Thoracic aorta (tissue), 2 donors: Measurements from ENCODE around the gene MAP6. TPM values are rescaled to one million over a fixed set of nuclear protein-coding genes. Genes with fewer than 3 reads are reported as not detected.

Experiments used
- ATAC-seq: fragments of 150-250 bp; one replicate; pipeline ENCODE4 v1.8.0; 2017; ENCODE audit warnings: low read depth; ENCODE audit not compliant: insufficient number of reproducible peaks, low FRiP score
- DNase-seq: peaks from one replicate; pipeline ENCODE4 v3.0.0-alpha.2; 2020; ENCODE audit warnings: low spot score
- H3K27ac ChIP-seq, 2 donors: fragments of 200-600 bp; sonication (generic); 1 replicate in 1 of 2; 2 replicates in 1 of 2; pipeline ENCODE4 v1.5.1; 2016; ENCODE audit warnings: mild to moderate bottlenecking in 2 of 2, moderate library complexity in 2 of 2
- H3K27me3 ChIP-seq: fragments of 200-600 bp; sonication (generic); replicated peaks from 2 replicates; pipeline ENCODE4 v1.6.0; 2016; ENCODE audit warnings: mild to moderate bottlenecking; ENCODE audit not compliant: insufficient read depth
- H3K36me3 ChIP-seq: fragments of 200-600 bp; sonication (generic); one replicate; pipeline ENCODE4 v1.5.1; 2016
- H3K4me1 ChIP-seq, 2 donors: fragments of 200-600 bp; sonication (generic); 1 replicate in 1 of 2; 2 replicates in 1 of 2; pipeline versions ENCODE4 v1.5.1 to v1.6.0; 2016; ENCODE audit warnings: low read depth in 2 of 2, mild to moderate bottlenecking in 1 of 2; ENCODE audit not compliant: control insufficient read depth in 1 of 2
- H3K4me3 ChIP-seq: fragments of 200-600 bp; sonication (generic); 2 replicates; pipeline ENCODE4 v1.5.1; 2016; ENCODE audit warnings: mild to moderate bottlenecking
- H3K9me3 ChIP-seq: fragments of 200-600 bp; sonication (generic); 2 replicates; pipeline ENCODE4 v1.5.1; 2016
- total RNA-seq, 2 donors: library from RNA; depleted of rRNA; stranded (reverse); fragments of >200 nt; gene quantifications; one replicate each; pipeline versions ENCODE4 v1.1.0 to v1.2.3, GENCODE V29; 2016
- TF ChIP-seq, protein P1 (sequence below): fragments of 200-600 bp; sonication (generic); IDR thresholded peaks from one replicate; pipeline ENCODE4 v1.5.1; 2019; ENCODE audit warnings: antibody characterized with exemption

Gene MAP6
- total RNA-seq, 2 donors from 2014 or later: 15.6 to 16.4 TPM

GRCh38 chr11:75539459-75540334 lies 129.1 kb downstream of the MAP6 start:
- Histone ChIP-seq H3K27ac (no peak overlapping the region), H3K4me1 (no peaks in the 10 kb centered on the region), H3K9me3 (no peaks in the 10 kb centered on the region), H3K36me3 (no peaks in the 10 kb centered on the region), H3K4me3 (no peak overlapping the region), H3K27me3 (no peaks in the 10 kb centered on the region)
- TF ChIP-seq, protein P1, sequence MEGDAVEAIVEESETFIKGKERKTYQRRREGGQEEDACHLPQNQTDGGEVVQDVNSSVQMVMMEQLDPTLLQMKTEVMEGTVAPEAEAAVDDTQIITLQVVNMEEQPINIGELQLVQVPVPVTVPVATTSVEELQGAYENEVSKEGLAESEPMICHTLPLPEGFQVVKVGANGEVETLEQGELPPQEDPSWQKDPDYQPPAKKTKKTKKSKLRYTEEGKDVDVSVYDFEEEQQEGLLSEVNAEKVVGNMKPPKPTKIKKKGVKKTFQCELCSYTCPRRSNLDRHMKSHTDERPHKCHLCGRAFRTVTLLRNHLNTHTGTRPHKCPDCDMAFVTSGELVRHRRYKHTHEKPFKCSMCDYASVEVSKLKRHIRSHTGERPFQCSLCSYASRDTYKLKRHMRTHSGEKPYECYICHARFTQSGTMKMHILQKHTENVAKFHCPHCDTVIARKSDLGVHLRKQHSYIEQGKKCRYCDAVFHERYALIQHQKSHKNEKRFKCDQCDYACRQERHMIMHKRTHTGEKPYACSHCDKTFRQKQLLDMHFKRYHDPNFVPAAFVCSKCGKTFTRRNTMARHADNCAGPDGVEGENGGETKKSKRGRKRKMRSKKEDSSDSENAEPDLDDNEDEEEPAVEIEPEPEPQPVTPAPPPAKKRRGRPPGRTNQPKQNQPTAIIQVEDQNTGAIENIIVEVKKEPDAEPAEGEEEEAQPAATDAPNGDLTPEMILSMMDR: no peak
- DNase-seq (no peak), ATAC-seq (no peak)

GRCh38 chr11:75538150-75538942 lies 130.5 kb downstream of the MAP6 start:
- ATAC-seq: no peak
- DNase-seq: no peak
- Histone ChIP-seq H3K27ac (no peak overlapping the region), H3K9me3 (no peaks in the 10 kb centered on the region), H3K4me3 (no peak overlapping the region), H3K36me3 (no peaks in the 10 kb centered on the region), H3K4me1 (no peaks in the 10 kb centered on the region), H3K27me3 (no peaks in the 10 kb centered on the region)
- TF ChIP-seq, protein P1: no peak

GRCh38 chr11:75537740-75538139 lies 131.1 kb downstream of the MAP6 start:
- ATAC-seq (no peak), DNase-seq (no peak)
- Histone ChIP-seq H3K4me3 (no peak overlapping the region), H3K36me3 (no peaks in the 10 kb centered on the region), H3K27ac (no peak overlapping the region), H3K4me1 (no peaks in the 10 kb centered on the region), H3K27me3 (no peaks in the 10 kb centered on the region), H3K9me3 (no peaks in the 10 kb centered on the region)
- TF ChIP-seq, protein P1: no peak

Other genes with a start within 250 kb of the MAP6 start
- 1 to 10 TPM; 6.8 to 7.9 TPM for gene KLHL35, start 235.8 kb downstream of the MAP6 start, total RNA-seq
- 10 to 100 TPM; 30.8 to 34.9 TPM for gene GDPD5, start 143.1 kb downstream of the MAP6 start, total RNA-seq
- gene SERPINH1, start 106.8 kb downstream of the MAP6 start, total RNA-seq: 100 to 1,000 TPM; 367 to 480 TPM
- not detected for gene MOGAT2, start 48.8 kb upstream of the MAP6 start, total RNA-seq
- 1 to 10 TPM; 2.3 to 3.4 TPM for gene DGAT2, start 99.7 kb upstream of the MAP6 start, total RNA-seq
- gene UVRAG, start 146.2 kb upstream of the MAP6 start, total RNA-seq: 10 to 100 TPM; 20.4 to 27.7 TPM